ENCODE data around the gene NLRP14.

DNA sequence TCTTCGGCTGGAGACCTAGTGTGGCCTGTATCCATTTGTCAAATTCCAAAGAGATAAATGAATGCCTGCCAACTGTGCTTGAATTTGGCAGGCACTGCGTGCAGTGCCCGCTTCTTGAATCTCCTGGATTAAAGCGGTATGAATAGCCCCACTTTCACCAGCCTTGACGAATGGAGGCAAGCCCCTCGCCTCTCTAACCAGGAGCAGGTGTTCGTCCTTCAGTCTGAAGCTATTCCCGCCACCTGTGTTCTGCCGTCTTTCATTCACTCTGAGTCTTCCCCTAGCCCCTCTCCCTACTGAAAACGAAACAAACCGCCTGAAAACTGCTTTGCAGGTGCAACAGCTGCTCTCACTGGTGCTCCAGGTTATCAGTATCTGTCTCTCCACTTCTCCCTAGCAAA, 11.2 kb downstream of the NLRP14 start:
- TF ChIP-seq POLR2A (IDR thresholded peaks at IDR 0.05) (no peak), CTCF (IDR thresholded peaks at IDR 0.05) (no peak)

Data from prostate gland (tissue), 2 donors.